GM23338 (cell line): Measurements from ENCODE around the gene HHIP. TPM values are rescaled to one million over a fixed set of nuclear protein-coding genes. Genes with fewer than 3 reads are reported as not detected.

Experiments used
- ATAC-seq: fragments of 200-7000 bp; cut with Tn5 transposase; 3 replicates; pipeline ENCODE4 v1.9.1; 2020
- DNase-seq: peaks from one replicate; pipeline ENCODE4 v3.0.0-alpha.2; 2015; ENCODE audit warnings: low spot score
- H2AFZ ChIP-seq: fragments of 200-600 bp; sonication (generic); 2 replicates; pipeline ENCODE4 v1.8.0; 2016; ENCODE audit warnings: antibody characterized with exemption, mild to moderate bottlenecking, moderate library complexity
- H3F3A ChIP-seq: fragments of 200-600 bp; sonication (generic); replicated peaks from 2 replicates; pipeline ENCODE4 v1.8.0; 2017; ENCODE audit warnings: antibody characterized with exemption, mixed run types, low read depth
- H3K27ac ChIP-seq: fragments of 200-600 bp; sonication (generic); 2 replicates; pipeline ENCODE4 v1.6.1; 2016; ENCODE audit warnings: low read depth
- H3K27me3 ChIP-seq: fragments of 200-600 bp; sonication (generic); 2 replicates; pipeline ENCODE4 v1.8.0; 2016; ENCODE audit warnings: mild to moderate bottlenecking, mixed run types, moderate library complexity; ENCODE audit not compliant: insufficient read depth
- H3K36me3 ChIP-seq: fragments of 200-600 bp; sonication (generic); 2 replicates; pipeline ENCODE4 v1.8.0; 2016; ENCODE audit warnings: mild to moderate bottlenecking; ENCODE audit not compliant: insufficient read depth
- H3K4me1 ChIP-seq: fragments of 200-600 bp; sonication (generic); 2 replicates; pipeline ENCODE4 v1.8.0; 2016; ENCODE audit warnings: mild to moderate bottlenecking, moderate library complexity; ENCODE audit not compliant: insufficient read depth
- H3K4me2 ChIP-seq: fragments of 200-600 bp; sonication (generic); 2 replicates; pipeline ENCODE4 v1.7.1; 2017; ENCODE audit warnings: mixed run types
- H3K4me3 ChIP-seq: fragments of 200-600 bp; sonication (generic); 2 replicates; pipeline ENCODE4 v1.6.1; 2016; ENCODE audit warnings: mixed run types
- H3K79me2 ChIP-seq: fragments of 200-600 bp; sonication (generic); replicated peaks from 2 replicates; pipeline ENCODE4 v1.8.0; 2017; ENCODE audit warnings: mild to moderate bottlenecking; ENCODE audit not compliant: insufficient read depth
- H3K9me2 ChIP-seq: fragments of 200-600 bp; sonication (generic); 2 replicates; pipeline ENCODE4 v1.8.0; 2017; ENCODE audit not compliant: insufficient read depth
- H4K20me1 ChIP-seq: fragments of 200-600 bp; sonication (generic); replicated peaks from 2 replicates; pipeline ENCODE4 v1.8.0; 2017; ENCODE audit warnings: mild to moderate bottlenecking; ENCODE audit not compliant: insufficient read depth
- H3K27ac Mint-ChIP-seq: 2 replicates; pipeline ENCODE4 v1.8.0; 2020; ENCODE audit warnings: inconsistent platforms, mild to moderate bottlenecking, moderate library complexity, mixed read lengths
- H3K27me3 Mint-ChIP-seq: 3 replicates; pipeline ENCODE4 v1.8.0; 2022; ENCODE audit warnings: low read depth, mild to moderate bottlenecking, moderate library complexity, mixed read lengths, inconsistent platforms; ENCODE audit not compliant: insufficient read depth, poor library complexity
- H3K36me3 Mint-ChIP-seq: 3 replicates; pipeline ENCODE4 v1.8.0; 2021; ENCODE audit warnings: low read depth, mild to moderate bottlenecking, inconsistent platforms, moderate library complexity, mixed read lengths
- H3K4me1 Mint-ChIP-seq: 3 replicates; pipeline ENCODE4 v1.8.0; 2020; ENCODE audit warnings: mild to moderate bottlenecking, inconsistent platforms, mixed read lengths
- H3K4me3 Mint-ChIP-seq: 3 replicates; pipeline ENCODE4 v1.8.0; 2021; ENCODE audit warnings: moderate library complexity, mild to moderate bottlenecking, inconsistent platforms, mixed read lengths
- H3K9me3 Mint-ChIP-seq: 3 replicates; pipeline ENCODE4 v1.8.0; 2020; ENCODE audit warnings: moderate library complexity, mild to moderate bottlenecking, inconsistent platforms, mixed read lengths
- CREB1 ChIP-seq: fragments of 250-450 bp; sonication (Bioruptor Pico); IDR thresholded peaks from 2 replicates; pipeline ENCODE4 v1.5.0; 2020; ENCODE audit warnings: low read depth, mild to moderate bottlenecking, moderate library complexity
- CTCF ChIP-seq, 2 experiments: fragments of 200-600 bp in 1 of 2; sonication (generic) in 1 of 2; conservative IDR thresholded peaks; 2 replicates each; pipeline versions ENCODE4 v1.5.1 to v1.6.1; 2016 to 2017; ENCODE audit warnings: antibody characterized with exemption in 2 of 2, low read depth in 2 of 2, mild to moderate bottlenecking in 2 of 2, moderate library complexity in 1 of 2
- EZH2 ChIP-seq: fragments of 200-600 bp; sonication (generic); IDR thresholded peaks from one replicate; pipeline ENCODE4 v1.8.0; 2017; ENCODE audit warnings: antibody characterized with exemption, mild to moderate bottlenecking, low read depth; ENCODE audit not compliant: unreplicated experiment
- EZH2phosphoT487 ChIP-seq: fragments of 200-600 bp; sonication (generic); IDR thresholded peaks from one replicate; pipeline ENCODE4 v1.8.1; 2018; ENCODE audit warnings: antibody characterized with exemption; ENCODE audit not compliant: unreplicated experiment
- JUNB ChIP-seq: IDR thresholded peaks from one replicate; pipeline ENCODE4 v1.6.1; 2016; ENCODE audit warnings: antibody characterized with exemption; ENCODE audit not compliant: unreplicated experiment
- NANOG ChIP-seq: IDR thresholded peaks from 2 replicates; pipeline ENCODE4 v1.6.1; 2016; ENCODE audit warnings: antibody characterized with exemption, borderline replicate concordance
- POLR2AphosphoS5 ChIP-seq: IDR thresholded peaks from 2 replicates; pipeline ENCODE4 v1.6.1; 2016; ENCODE audit warnings: antibody characterized with exemption, low read depth
- REST ChIP-seq: IDR thresholded peaks from one replicate; pipeline ENCODE4 v1.6.1; 2018; ENCODE audit warnings: antibody characterized with exemption; ENCODE audit not compliant: unreplicated experiment
- STAT1 ChIP-seq: IDR thresholded peaks from one replicate; pipeline ENCODE4 v1.6.1; 2016; ENCODE audit warnings: antibody characterized with exemption; ENCODE audit not compliant: unreplicated experiment
- ZNF114 ChIP-seq: fragments of 250-450 bp; sonication (Bioruptor Pico); IDR thresholded peaks from 2 replicates; pipeline ENCODE4 v1.5.0; 2020; ENCODE audit warnings: mild to moderate bottlenecking, moderate library complexity
- ZNF462 ChIP-seq: fragments of 250-450 bp; sonication (Bioruptor Pico); IDR thresholded peaks from 2 replicates; pipeline ENCODE4 v1.5.0; 2020; ENCODE audit warnings: mild to moderate bottlenecking, moderate library complexity
- polyA plus RNA-seq: library from polyadenylated mRNA; unstranded; fragments of >200 nt; fragmentation: Nextera tagmentation; extraction: Ambion mirVana; gene quantifications from 2 replicates; pipeline ENCODE4 v1.2.1, GENCODE V29; 2016
- total RNA-seq: library from RNA; depleted of rRNA; stranded (reverse); fragments of >200 nt; shearing (Covaris generic); gene quantifications from 2 replicates; pipeline ENCODE4 v1.2.3, GENCODE V29; 2014

The HHIP gene
- total and polyA plus RNA-seq, 2 experiments from 2014 or later, result 2.5 to 4.2 TPM

- Histone ChIP-seq H3K36me3 (no peaks in the 10 kb centered on the region), H3K79me2 (no peaks in the 10 kb centered on the region), H2AFZ (no peak overlapping the region), H3F3A (no peaks in the 10 kb centered on the region), H4K20me1 (no peaks in the 10 kb centered on the region), H3K4me3 (no peak overlapping the region), H3K4me2 (no peak overlapping the region), H3K27me3 (no peaks in the 10 kb centered on the region), H3K9me2 (peaks cover 4% of the 10 kb centered on the region; the same call in 1 of the 2 replicates), H3K4me1 (no peaks in the 10 kb centered on the region; the same call in 1 of the 2 replicates), H3K27ac (no peak overlapping the region)
- no peak overlapping the region for H3K27ac Mint-ChIP-seq
- H3K9me3 Mint-ChIP-seq, result no peaks in the 10 kb centered on the region; the same call in 2 of the 3 replicates
- ATAC-seq, result no peak
- H3K4me3 Mint-ChIP-seq, result no peak overlapping the region
- TF ChIP-seq NANOG (no peak), EZH2 (no peak)
- no peaks in the 10 kb centered on the region for H3K4me1 Mint-ChIP-seq
- no peaks in the 10 kb centered on the region for H3K36me3 Mint-ChIP-seq
- peaks cover 2% of the 10 kb centered on the region for H3K27me3 Mint-ChIP-seq
- no peak for DNase-seq
Measured at GRCh38 chr4:144778364-144778763, 132.4 kb downstream of the HHIP start.

GRCh38 chr4:144782345-144782744, 136.4 kb downstream of the HHIP start:
- H3K9me3 Mint-ChIP-seq, result no peaks in the 10 kb centered on the region
- H3K27ac Mint-ChIP-seq, result no peak overlapping the region
- no peak overlapping the region for H3K4me3 ChIP-seq
- no peaks in the 10 kb centered on the region for H3K79me2 ChIP-seq
- no peaks in the 10 kb centered on the region for H3K27me3 Mint-ChIP-seq
- TF ChIP-seq STAT1, result no peak
- no peak for TF ChIP-seq CTCF (conservative IDR thresholded peaks at IDR 0.05; ENCODE audit: low read depth in 2 of 2)
- no peak for TF ChIP-seq REST
- no peak for TF ChIP-seq ZNF462 (CRISPR knock-in tag)
- TF ChIP-seq EZH2, result no peak
- TF ChIP-seq JUNB, result no peak
- TF ChIP-seq CREB1, result no peak
- TF ChIP-seq ZNF114, result no peak
- TF ChIP-seq POLR2AphosphoS5, result no peak
- TF ChIP-seq EZH2phosphoT487, result no peak
- TF ChIP-seq NANOG, result no peak
- H3K36me3 ChIP-seq, result no peaks in the 10 kb centered on the region
- no peaks in the 10 kb centered on the region for H3K9me2 ChIP-seq
- no peak for DNase-seq
- no peaks in the 10 kb centered on the region for H3K36me3 Mint-ChIP-seq
- no peaks in the 10 kb centered on the region for H3F3A ChIP-seq
- no peak overlapping the region for H3K4me3 Mint-ChIP-seq
- H3K4me2 ChIP-seq, result no peak overlapping the region
- no peaks in the 10 kb centered on the region for H3K27me3 ChIP-seq
- no peaks in the 10 kb centered on the region; the same call in 1 of the 2 replicates for H3K4me1 ChIP-seq
- H3K27ac ChIP-seq, result no peak overlapping the region
- no peaks in the 10 kb centered on the region for H3K4me1 Mint-ChIP-seq
- no peak for ATAC-seq
- H2AFZ ChIP-seq, result no peak overlapping the region
- no peaks in the 10 kb centered on the region for H4K20me1 ChIP-seq
